22Rv1 (cell line): ENCODE results near the gene GNPTAB.
"Not testable (repeated sequence)": the region's sequence is repeated elsewhere in the genome, so short reads cannot be mapped to it uniquely, and the experiment has no call there.

ENCODE experiments used
- H3K27ac ChIP-seq: fragments of 450-650 bp; 2 replicates; pipeline ENCODE4 v1.5.1; 2017
- CTCF ChIP-seq: fragments of 450-650 bp; IDR thresholded peaks from 2 replicates; pipeline ENCODE4 v1.5.1; 2017; ENCODE audit warnings: mild to moderate bottlenecking
- ZFX ChIP-seq: fragments of 450-650 bp; IDR thresholded peaks from 2 replicates; pipeline ENCODE4 v1.6.1; 2017; ENCODE audit warnings: antibody characterized with exemption, borderline replicate concordance

GNPTAB gene

GRCh38 chr12:101870925-101871324, 40.2 kb upstream of the GNPTAB start:
- H3K27ac ChIP-seq: no peak overlapping the region
- no peak for TF ChIP-seq CTCF
- no peak for TF ChIP-seq ZFX

- H3K27ac ChIP-seq: not testable (repeated sequence)
Observed at GRCh38 chr12:101867619-101868018, 36.9 kb upstream of the GNPTAB start.

GRCh38 chr12:101866615-101867373, 36.0 kb upstream of the GNPTAB start:
- TF ChIP-seq CTCF (no peak), ZFX (no peak)
- H3K27ac ChIP-seq: no peak overlapping the region

GRCh38 chr12:101863981-101864380, 33.2 kb upstream of the GNPTAB start:
- TF ChIP-seq CTCF (no peak), ZFX (no peak)
- no peak overlapping the region for H3K27ac ChIP-seq

- TF ChIP-seq ZFX (no peak), CTCF (no peak)
- H3K27ac ChIP-seq: no peak overlapping the region
Observed at GRCh38 chr12:101862245-101862644, 31.5 kb upstream of the GNPTAB start.

- H3K27ac ChIP-seq: not testable (repeated sequence)
Observed at GRCh38 chr12:101861688-101862087, 30.9 kb upstream of the GNPTAB start.

- H3K27ac ChIP-seq: no peak overlapping the region
- TF ChIP-seq ZFX: no peak
- TF ChIP-seq CTCF: no peak
Observed at GRCh38 chr12:101859664-101860607, 29.2 kb upstream of the GNPTAB start.

- H3K27ac ChIP-seq: no peak overlapping the region
- TF ChIP-seq ZFX (no peak), CTCF (no peak)
Observed at GRCh38 chr12:101858361-101858760, 27.6 kb upstream of the GNPTAB start.
